Measurements from ENCODE around the gene SMIM32.

SMIM32 gene

DNA sequence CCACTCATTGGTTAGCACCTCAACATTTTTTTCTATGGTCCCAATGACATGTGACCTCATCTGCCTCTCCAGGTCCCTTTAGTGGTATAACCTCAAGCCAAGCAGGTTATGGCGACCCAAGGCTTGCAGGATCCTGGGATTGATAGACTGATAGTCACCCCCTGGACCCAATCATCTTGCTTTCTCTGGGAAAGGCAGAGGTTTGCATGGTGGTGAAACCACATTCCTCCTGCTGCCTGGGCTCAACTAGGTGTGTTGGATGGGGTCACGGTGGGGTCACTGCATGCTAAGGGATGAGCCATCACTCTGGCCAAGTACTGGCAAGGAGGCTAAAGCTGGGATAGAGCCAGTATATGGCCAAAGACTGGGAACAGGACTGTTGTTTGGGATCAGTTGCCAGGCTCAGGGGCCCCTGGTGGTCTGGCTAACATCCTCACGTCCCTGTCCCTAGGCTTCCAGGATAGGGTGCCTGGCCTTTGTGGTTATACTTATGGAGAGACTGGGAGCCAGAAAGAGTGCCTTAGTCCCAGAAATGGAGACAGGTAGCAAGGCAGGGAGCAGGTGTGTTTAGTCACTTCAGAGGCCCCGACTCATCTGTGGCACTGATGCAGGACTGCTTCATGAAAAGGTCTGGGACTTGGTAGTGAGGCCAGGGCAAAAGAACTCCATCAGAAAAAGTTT lies 4.6 kb upstream of the SMIM32 start:
- no peak for TF ChIP-seq POLR2AphosphoS5 (IDR thresholded peaks at IDR 0.05; ENCODE audit: borderline replicate concordance, low read depth, low read length)
- TF ChIP-seq EZH2 (IDR thresholded peaks at IDR 0.05), result no peak
- no peak for TF ChIP-seq FOXP2 (optimal IDR thresholded peaks at IDR 0.05; ENCODE audit: control extremely low read depth, extremely low read length, insufficient read depth)
- no peak overlapping the region for H3K4me3 ChIP-seq

DNA sequence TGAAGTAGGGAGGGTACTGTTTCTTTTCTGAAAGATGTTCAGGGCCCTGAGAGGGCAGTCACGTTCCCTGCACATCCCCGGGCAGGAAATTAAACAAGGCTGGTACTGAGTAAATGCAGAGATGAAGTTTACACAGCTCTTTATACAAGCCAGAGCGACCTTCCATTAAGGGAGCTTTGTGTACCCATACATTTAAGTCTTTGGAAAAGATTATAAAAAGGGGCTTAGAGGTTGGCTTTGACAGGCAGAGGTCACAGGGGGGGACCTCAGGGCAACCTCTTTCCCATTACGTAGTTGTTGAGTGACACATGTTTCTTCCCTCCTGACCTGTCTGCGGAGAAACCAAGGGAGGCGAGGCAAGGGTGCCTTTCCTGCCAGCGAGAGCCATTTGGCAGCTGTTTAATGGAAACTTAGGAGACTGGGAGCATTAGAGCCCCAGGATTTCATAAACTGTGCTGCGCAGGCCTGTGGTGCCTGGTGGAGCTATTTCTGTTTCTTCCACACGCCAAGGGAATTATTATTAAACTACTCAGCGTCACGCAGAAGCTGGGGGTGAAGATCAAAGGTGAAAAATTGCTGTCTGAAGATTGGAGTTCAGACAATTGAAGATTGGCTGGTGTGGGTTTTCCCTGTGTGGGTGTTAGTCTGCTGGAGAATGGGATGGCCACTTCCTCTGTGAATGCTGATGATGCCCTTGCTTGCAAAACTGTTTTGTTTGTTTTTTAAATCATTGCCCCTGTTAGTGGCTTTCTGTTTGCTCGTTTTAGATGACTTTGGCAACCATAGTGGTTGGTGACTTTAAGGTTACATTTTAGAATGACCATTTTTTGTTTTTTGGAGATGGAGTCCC lies 3.2 kb upstream of the SMIM32 start:
- no peaks in the 10 kb centered on the region for H3K36me3 ChIP-seq (ENCODE audit: insufficient read depth, low read length)
- no peak for TF ChIP-seq POLR2AphosphoS5 (IDR thresholded peaks at IDR 0.05; ENCODE audit: borderline replicate concordance, low read depth, low read length)
- no peak for TF ChIP-seq FOXP2 (optimal IDR thresholded peaks at IDR 0.05; ENCODE audit: control extremely low read depth, extremely low read length, insufficient read depth)
- TF ChIP-seq EZH2 (IDR thresholded peaks at IDR 0.05), result no peak
- no peak overlapping the region for H3K27ac ChIP-seq
- no peak overlapping the region for H3K9ac ChIP-seq (ENCODE audit: insufficient read length)
- no peak for DNase-seq (ENCODE audit: low read depth, low spot score)
- no peak overlapping the region for H3K4me3 ChIP-seq
- H3K9me3 ChIP-seq (ENCODE audit: low read depth, low read length), result no peaks in the 10 kb centered on the region

More for the DNA sequence above, 4.6 kb upstream of the SMIM32 start:
- Histone ChIP-seq H3K9me3 (ENCODE audit: low read depth, low read length) (no peaks in the 10 kb centered on the region), H3K36me3 (ENCODE audit: insufficient read depth, low read length) (no peaks in the 10 kb centered on the region), H3K27ac (no peak overlapping the region), H3K9ac (ENCODE audit: insufficient read length) (no peak overlapping the region)
- DNase-seq (ENCODE audit: low read depth, low spot score), result no peak

DNA sequence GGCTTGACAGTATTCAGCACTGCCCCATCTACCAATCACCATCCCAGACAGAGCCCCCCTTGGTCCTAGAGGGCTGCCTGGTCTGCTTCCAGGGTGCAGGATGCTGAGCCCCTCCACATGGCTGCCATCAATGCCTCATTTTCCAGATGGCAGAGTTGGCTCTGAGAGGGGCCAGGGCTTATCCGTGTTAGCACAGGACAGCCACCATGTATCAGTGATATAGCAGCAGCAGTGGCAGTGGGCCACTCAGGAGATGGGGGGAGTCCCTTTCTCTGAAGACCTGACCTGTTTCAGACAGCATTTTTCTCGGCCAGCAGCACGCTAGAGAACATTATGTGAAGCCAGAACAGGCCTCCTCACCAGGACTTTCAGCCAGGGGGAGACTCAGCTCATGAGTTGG lies 1.6 kb upstream of the SMIM32 start:
- H3K27ac ChIP-seq, result no peak overlapping the region

DNA sequence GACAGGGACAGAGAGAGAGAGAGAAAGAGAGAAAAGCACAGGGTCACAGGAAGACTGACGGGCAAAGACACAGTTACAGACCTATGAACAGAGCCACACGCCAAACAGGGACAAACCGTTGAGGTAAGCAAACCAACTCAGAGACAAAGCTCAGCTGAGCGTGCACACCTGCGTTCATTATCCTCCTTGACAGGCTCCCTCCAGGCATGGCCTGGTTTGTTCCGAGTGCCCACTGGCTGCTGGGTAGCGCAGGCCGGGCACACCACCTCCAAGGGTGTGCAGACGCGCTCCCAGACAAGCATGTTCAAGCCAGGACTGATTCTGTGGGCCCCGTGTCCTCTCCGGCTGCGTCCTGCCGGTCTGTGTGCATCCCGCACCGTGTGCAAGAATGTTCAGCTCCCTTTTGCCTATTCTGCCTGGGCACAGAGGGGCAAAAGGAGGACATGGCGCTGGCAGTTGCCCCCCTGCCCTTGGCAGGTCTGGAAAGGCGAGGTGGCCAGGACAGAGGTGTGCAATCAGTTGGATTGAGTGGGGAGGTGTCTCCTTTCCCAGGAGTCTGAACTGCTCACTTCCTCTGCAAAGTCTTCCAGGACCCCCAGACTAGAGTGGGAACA lies 467 bp upstream of the SMIM32 start:
- no peak overlapping the region for H3K4me3 ChIP-seq

More for the DNA sequence above, 1.6 kb upstream of the SMIM32 start:
- Histone ChIP-seq H3K36me3 (ENCODE audit: insufficient read depth, low read length) (no peaks in the 10 kb centered on the region), H3K9me3 (ENCODE audit: low read depth, low read length) (no peaks in the 10 kb centered on the region), H3K9ac (ENCODE audit: insufficient read length) (no peak overlapping the region), H3K4me3 (no peak overlapping the region)
- TF ChIP-seq EZH2 (IDR thresholded peaks at IDR 0.05) (no peak), FOXP2 (optimal IDR thresholded peaks at IDR 0.05; ENCODE audit: control extremely low read depth, extremely low read length, insufficient read depth) (no peak), POLR2AphosphoS5 (IDR thresholded peaks at IDR 0.05; ENCODE audit: borderline replicate concordance, low read depth, low read length) (no peak)
- no peak for DNase-seq (ENCODE audit: low read depth, low spot score)

DNA sequence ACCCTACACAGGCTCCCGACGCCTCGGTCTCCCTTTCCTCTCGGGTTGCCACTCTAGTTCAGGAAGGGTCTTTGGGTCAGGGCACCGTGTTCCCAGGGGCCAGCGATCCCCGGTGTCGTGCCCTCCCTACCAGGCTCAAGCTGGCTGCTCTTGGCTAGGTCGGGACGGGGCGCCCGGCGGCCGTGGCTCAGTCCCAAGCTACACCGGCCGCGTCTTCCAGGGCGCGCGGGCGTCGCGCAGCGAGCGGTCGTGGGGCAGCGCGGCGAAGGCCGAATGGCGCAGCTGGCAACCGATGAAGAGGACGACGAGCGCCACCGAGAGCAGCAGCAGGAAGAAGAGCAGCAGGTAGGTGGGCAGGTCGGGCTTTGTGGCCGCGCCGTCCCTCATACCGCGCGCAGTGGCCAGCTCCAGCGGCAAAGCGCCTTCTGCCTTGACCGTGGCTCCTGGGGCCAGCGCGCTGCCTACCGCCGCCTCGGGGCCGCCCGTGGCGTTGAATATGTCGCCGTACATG lies 892 bp downstream of the SMIM32 start:
- H3K9ac ChIP-seq (ENCODE audit: insufficient read length), result no peak overlapping the region
- DNase-seq (ENCODE audit: low read depth, low spot score), result no peak

More for the DNA sequence above, 467 bp upstream of the SMIM32 start:
- H3K36me3 ChIP-seq (ENCODE audit: insufficient read depth, low read length), result no peaks in the 10 kb centered on the region; the same call in 1 of the 2 replicates
- no peaks in the 10 kb centered on the region for H3K9me3 ChIP-seq (ENCODE audit: low read depth, low read length)
- DNase-seq (ENCODE audit: low read depth, low spot score), result no peak
- H3K27ac ChIP-seq, result no peak overlapping the region
- no peak for TF ChIP-seq FOXP2 (optimal IDR thresholded peaks at IDR 0.05; ENCODE audit: control extremely low read depth, extremely low read length, insufficient read depth)
- no peak overlapping the region for H3K9ac ChIP-seq (ENCODE audit: insufficient read length)

DNA sequence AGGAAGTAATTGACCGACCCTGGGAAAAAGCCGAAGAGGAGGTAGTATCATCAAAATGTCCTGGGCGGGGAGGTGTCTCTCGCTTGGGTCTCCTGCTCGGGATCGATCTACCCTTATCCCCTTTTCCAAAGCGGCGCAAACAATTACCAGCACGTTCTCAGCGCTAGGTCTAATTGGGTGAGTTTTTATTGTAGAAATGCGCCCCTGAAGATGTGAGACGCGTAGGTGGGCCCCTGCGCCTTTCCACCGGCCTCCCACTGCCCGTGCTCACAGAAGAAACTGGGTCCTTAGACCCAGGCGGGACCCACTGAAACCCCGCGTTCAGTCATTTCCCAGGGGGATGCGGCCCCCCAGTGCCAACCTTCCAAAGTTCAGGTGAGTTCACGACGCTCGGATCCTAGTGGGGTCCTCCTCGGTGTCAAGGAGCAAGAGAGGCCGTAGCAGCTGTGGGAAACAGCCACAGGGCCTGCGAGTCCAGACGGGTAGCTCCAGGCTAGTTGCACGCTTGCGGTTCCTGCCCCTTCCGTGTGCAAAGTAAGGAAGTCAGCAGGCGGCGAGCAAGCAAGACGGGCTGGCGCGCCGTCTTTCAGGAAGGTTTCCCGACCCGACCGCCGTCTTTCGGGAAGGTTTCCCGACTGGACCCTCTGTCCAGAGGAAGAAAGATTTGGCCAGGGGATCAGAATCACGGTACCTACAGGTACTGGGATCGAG lies 1.5 kb downstream of the SMIM32 start:
- DNase-seq (ENCODE audit: low read depth, low spot score), result no peak
- Histone ChIP-seq H3K9me3 (ENCODE audit: low read depth, low read length) (no peaks in the 10 kb centered on the region), H3K9ac (ENCODE audit: insufficient read length) (no peak overlapping the region), H3K36me3 (ENCODE audit: insufficient read depth, low read length) (no peaks in the 10 kb centered on the region; the same call in 1 of the 2 replicates), H3K27ac (no peak overlapping the region), H3K4me3 (no peak overlapping the region)
- TF ChIP-seq FOXP2 (optimal IDR thresholded peaks at IDR 0.05; ENCODE audit: control extremely low read depth, extremely low read length, insufficient read depth) (no peak), POLR2AphosphoS5 (IDR thresholded peaks at IDR 0.05; ENCODE audit: borderline replicate concordance, low read depth, low read length) (peak; percentile 29), EZH2 (IDR thresholded peaks at IDR 0.05) (peak; percentile 13)

More for the DNA sequence above, 892 bp downstream of the SMIM32 start:
- H3K4me3 ChIP-seq, result no peak overlapping the region
- H3K36me3 ChIP-seq (ENCODE audit: insufficient read depth, low read length), result no peaks in the 10 kb centered on the region; the same call in 1 of the 2 replicates
- no peaks in the 10 kb centered on the region for H3K9me3 ChIP-seq (ENCODE audit: low read depth, low read length)
- TF ChIP-seq POLR2AphosphoS5 (IDR thresholded peaks at IDR 0.05; ENCODE audit: borderline replicate concordance, low read depth, low read length) (no peak; the same call in 1 of the 2 replicates), FOXP2 (optimal IDR thresholded peaks at IDR 0.05; ENCODE audit: control extremely low read depth, extremely low read length, insufficient read depth) (no peak)
- H3K27ac ChIP-seq, result no peak overlapping the region

DNA sequence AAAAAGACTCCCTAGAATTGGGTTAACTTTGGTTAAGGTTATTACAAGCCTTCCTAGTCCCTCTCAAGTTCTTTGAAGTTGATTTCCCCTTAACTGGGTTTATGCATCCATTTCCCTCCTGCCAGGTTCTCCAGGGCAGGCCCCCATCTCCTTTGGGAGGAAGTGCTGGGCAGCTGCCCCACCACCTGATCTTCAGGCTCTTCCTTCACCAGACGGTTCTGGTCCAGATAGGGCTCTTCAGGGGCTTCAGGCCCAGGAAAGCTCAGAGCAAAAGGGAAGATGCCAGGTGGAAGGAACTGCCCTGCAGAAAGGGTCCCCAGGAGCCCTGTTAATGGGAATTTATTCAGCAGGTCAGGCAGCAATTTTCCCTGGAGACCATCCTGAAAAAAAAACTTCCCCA lies 2.1 kb downstream of the SMIM32 start:
- Histone ChIP-seq H3K4me3 (no peak overlapping the region), H3K36me3 (ENCODE audit: insufficient read depth, low read length) (no peaks in the 10 kb centered on the region; the same call in 1 of the 2 replicates), H3K9ac (ENCODE audit: insufficient read length) (no peak overlapping the region), H3K9me3 (ENCODE audit: low read depth, low read length) (no peaks in the 10 kb centered on the region), H3K27ac (no peak overlapping the region)
- TF ChIP-seq POLR2AphosphoS5 (IDR thresholded peaks at IDR 0.05; ENCODE audit: borderline replicate concordance, low read depth, low read length) (no peak), EZH2 (IDR thresholded peaks at IDR 0.05) (no peak), FOXP2 (optimal IDR thresholded peaks at IDR 0.05; ENCODE audit: control extremely low read depth, extremely low read length, insufficient read depth) (no peak)
- DNase-seq (ENCODE audit: low read depth, low spot score), result no peak
